Measurements from ENCODE around the gene SPINT3.

Gene SPINT3, protein sequence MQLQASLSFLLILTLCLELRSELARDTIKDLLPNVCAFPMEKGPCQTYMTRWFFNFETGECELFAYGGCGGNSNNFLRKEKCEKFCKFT

DNA sequence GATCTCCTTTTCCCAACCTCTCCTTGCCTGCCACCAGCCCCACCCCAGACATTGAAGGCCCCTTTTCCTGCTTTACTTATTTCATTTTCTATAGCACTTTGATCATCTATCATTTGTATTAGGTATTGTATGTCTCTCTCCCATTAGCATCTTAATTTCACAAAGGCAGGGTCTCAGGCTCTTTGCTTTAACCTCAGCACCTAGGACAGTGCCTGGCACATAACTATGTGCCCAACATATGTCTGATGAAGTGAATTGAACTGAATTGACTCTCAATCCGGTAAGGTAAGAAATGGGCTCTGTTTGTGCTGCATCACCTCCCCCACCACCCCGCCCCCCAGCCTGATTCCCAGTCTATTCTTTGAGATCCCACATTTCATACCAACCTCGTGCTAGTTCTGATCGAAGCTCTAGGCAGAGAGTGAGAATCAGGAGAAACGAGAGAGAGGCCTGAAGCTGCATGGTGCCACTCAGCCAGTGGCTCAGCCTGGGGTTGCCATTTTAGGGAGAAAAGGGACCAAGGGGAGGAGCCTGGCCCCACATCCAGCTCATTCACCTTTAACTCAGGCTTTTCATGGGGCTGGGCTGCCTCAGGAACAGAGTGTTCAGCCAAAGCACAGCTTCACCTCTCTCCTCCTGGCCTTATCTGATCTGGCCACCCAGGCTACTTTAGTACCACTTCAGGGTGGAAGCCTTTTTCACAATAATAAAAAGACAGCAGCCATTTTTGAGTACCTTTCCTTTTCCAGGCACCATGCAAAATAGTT lies at the start of gene SPINT3:
Gene SPINT3 (minus strand): TSS at position 476 of the 767 bp plus-strand sequence. CDS start 14 bp downstream, at position 462.
- CTCF ChIA-PET, result interaction anchor here (1.0 to 1.5 kb wide), 4 partner anchors 18 to 256 kb away, joined by 3 to 4 read pairs (median 3); no protein-coding TSS in a partner anchor
- no peak for DNase-seq (ENCODE audit: extremely low spot score)
- POLR2A ChIA-PET, result no interaction called here
- TF ChIP-seq, protein P1, sequence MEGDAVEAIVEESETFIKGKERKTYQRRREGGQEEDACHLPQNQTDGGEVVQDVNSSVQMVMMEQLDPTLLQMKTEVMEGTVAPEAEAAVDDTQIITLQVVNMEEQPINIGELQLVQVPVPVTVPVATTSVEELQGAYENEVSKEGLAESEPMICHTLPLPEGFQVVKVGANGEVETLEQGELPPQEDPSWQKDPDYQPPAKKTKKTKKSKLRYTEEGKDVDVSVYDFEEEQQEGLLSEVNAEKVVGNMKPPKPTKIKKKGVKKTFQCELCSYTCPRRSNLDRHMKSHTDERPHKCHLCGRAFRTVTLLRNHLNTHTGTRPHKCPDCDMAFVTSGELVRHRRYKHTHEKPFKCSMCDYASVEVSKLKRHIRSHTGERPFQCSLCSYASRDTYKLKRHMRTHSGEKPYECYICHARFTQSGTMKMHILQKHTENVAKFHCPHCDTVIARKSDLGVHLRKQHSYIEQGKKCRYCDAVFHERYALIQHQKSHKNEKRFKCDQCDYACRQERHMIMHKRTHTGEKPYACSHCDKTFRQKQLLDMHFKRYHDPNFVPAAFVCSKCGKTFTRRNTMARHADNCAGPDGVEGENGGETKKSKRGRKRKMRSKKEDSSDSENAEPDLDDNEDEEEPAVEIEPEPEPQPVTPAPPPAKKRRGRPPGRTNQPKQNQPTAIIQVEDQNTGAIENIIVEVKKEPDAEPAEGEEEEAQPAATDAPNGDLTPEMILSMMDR (IDR thresholded peaks at IDR 0.05; ENCODE audit: control extremely low read depth, extremely low read depth, low read depth, missing control alignments), result no peak

DNA sequence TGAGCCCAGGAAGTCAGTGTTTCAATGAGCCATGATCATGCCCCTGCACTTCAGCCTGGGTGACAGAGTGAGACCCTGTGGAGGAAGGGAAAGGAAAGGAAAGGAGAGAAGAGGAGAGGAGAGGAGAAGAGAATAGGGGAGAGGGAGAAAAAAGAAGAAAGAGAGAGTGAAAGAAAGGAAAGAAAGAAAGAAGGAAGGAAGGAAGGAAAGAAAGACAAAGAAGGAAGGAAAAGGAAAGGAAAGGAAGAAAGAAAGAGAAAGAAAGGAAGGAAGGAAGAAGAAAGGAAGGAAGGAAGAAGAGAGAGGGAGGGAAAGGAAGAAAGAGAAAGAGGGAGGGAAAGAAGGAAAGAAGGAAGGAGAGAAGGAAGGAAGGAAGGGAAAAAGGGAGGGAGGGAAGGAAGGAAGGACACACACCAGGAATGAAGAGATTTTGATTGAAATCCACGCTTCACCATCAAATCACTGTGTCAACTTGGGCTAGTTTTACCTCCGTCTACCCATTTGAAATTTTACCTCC lies 49.4 kb upstream of the SPINT3 start:
- no peak for DNase-seq (ENCODE audit: extremely low spot score)
- ChIA-PET POLR2A (no interaction called here), CTCF (no interaction called here)
- TF ChIP-seq, protein P1 (IDR thresholded peaks at IDR 0.05; ENCODE audit: control extremely low read depth, extremely low read depth, low read depth, missing control alignments), result no peak

DNA sequence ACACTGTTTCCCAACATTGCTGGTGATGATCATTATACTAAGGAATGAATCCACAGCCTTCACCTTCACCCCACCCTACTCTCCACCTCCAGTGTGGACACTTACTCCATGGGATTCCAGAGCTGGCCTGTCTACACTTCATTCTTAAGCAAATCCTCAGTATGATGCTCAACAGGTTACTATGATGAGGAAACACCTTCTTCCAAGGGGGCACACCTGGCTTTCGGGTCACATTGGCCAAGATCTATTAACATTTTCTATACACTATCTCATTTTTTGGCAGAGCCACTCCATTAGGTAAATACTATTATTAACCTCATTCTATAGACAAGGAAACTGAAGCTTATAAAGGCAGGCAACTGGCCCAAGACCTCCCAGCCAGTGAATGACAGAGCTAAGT lies 39.8 kb upstream of the SPINT3 start:
- no peak for DNase-seq (ENCODE audit: extremely low spot score)

DNA sequence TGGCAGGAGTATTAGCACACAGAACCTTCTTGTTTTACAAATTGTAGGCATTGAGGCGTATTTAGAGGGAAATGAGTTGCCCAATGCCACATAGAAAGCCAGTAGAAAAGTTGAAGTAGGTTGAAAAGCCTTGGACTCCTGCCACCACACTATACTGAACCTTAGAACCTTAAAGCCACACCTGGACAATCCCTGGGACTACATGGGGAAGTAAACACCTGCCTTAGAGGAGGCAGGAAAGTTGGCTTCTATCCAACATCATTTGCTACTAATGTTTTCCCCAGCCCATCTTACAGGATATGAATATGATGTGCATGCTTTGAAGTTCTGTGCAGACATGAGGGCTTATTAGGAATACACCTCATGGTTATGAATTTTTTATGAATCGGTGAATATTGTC lies 37.0 kb upstream of the SPINT3 start:
- CTCF ChIA-PET, result no interaction called here
- TF ChIP-seq, protein P1 (IDR thresholded peaks at IDR 0.05; ENCODE audit: control extremely low read depth, extremely low read depth, low read depth, missing control alignments), result no peak
- POLR2A ChIA-PET, result no interaction called here
- no peak for DNase-seq (ENCODE audit: extremely low spot score)

More for the DNA sequence above, 39.8 kb upstream of the SPINT3 start:
- POLR2A ChIA-PET, result no interaction called here
- TF ChIP-seq, protein P1 (IDR thresholded peaks at IDR 0.05; ENCODE audit: control extremely low read depth, extremely low read depth, low read depth, missing control alignments), result no peak
- CTCF ChIA-PET, result no interaction called here

DNA sequence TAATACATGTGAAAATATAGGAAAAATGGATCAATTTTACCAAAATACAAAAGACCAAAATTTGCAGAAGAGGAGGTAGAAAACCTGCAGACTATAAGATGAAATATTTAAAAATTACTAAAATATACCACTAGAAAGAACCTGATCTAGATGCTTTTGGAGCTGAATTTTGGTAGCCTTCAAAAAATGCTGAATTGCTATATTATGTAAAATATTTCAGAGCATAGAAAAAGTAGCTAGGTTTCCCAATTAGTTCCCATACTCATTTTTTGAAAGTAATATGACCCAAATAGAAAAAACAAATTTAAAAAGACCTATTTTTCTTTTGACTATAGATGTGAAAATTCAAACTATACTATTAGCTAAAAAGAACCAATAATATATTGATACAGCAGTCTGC lies 35.3 kb upstream of the SPINT3 start:
- ChIA-PET CTCF (no interaction called here), POLR2A (no interaction called here)
- TF ChIP-seq, protein P1 (IDR thresholded peaks at IDR 0.05; ENCODE audit: control extremely low read depth, extremely low read depth, low read depth, missing control alignments), result no peak
- DNase-seq (ENCODE audit: extremely low spot score), result no peak

DNA sequence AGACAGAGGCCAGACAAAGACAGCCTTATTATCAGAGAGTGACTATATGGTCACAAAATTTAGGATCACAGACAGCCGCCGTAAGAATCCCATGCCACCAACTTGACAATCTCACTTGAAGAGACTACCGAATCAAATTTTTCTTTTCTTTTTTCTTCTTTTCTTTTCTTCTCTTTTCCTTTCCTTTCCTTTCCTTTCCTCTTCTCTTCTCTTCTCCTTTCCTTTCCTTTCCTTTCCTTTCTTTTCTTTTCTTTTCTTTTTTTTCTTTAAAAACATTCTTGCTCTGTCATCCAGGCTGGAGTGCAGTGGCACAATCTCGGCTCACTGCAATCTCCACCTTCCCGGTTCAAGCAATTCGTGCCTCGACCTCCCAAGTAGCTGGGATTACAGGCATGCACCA lies 33.0 kb upstream of the SPINT3 start:
- TF ChIP-seq, protein P1 (IDR thresholded peaks at IDR 0.05; ENCODE audit: control extremely low read depth, extremely low read depth, low read depth, missing control alignments), result no peak
- ChIA-PET POLR2A (no interaction called here), CTCF (no interaction called here)
- no peak for DNase-seq (ENCODE audit: extremely low spot score)

Data from GM10248 (cell line).